KMS-11 (cell line): ENCODE results near the gene ACER2.

Experiments
- H2AFZ ChIP-seq: fragments of 200-600 bp; sonication (generic); 2 replicates; pipeline ENCODE4 v1.6.1; 2016; ENCODE audit warnings: antibody characterized with exemption, mixed run types, low read depth
- H3K27ac ChIP-seq: fragments of 200-600 bp; sonication (generic); 2 replicates; pipeline ENCODE4 v1.6.1; 2016; ENCODE audit warnings: mild to moderate bottlenecking, mixed run types
- H3K27me3 ChIP-seq: fragments of 200-600 bp; sonication (generic); 2 replicates; pipeline ENCODE4 v1.6.1; 2017; ENCODE audit warnings: mild to moderate bottlenecking, low read depth, mixed run types, moderate library complexity; ENCODE audit not compliant: insufficient read depth
- H3K36me3 ChIP-seq: fragments of 200-600 bp; sonication (generic); 2 replicates; pipeline ENCODE4 v1.6.1; 2017; ENCODE audit warnings: mild to moderate bottlenecking, mixed run types; ENCODE audit not compliant: insufficient read depth
- H3K4me1 ChIP-seq: fragments of 200-600 bp; sonication (generic); 2 replicates; pipeline ENCODE4 v1.6.1; 2016; ENCODE audit warnings: mild to moderate bottlenecking, low read depth, mixed run types; ENCODE audit not compliant: poor library complexity, severe bottlenecking
- H3K4me2 ChIP-seq: fragments of 200-600 bp; sonication (generic); 2 replicates; pipeline ENCODE4 v1.7.0; 2016; ENCODE audit warnings: mild to moderate bottlenecking, mixed run types
- H3K4me3 ChIP-seq: fragments of 200-600 bp; sonication (generic); IDR thresholded peaks from 2 replicates; pipeline ENCODE4 v1.6.1; 2017; ENCODE audit warnings: low read depth, low read length, mixed read lengths; ENCODE audit not compliant: insufficient read depth
- H3K79me2 ChIP-seq: fragments of 200-600 bp; sonication (generic); 2 replicates; pipeline ENCODE4 v1.6.1; 2016; ENCODE audit warnings: low read depth, mixed run types; ENCODE audit not compliant: insufficient read depth
- H3K9ac ChIP-seq: fragments of 200-600 bp; sonication (generic); 2 replicates; pipeline ENCODE4 v1.6.1; 2016; ENCODE audit warnings: mild to moderate bottlenecking, mixed run types
- H4K20me1 ChIP-seq: fragments of 200-600 bp; sonication (generic); 2 replicates; pipeline ENCODE4 v1.6.1; 2016; ENCODE audit warnings: mild to moderate bottlenecking, mixed run types; ENCODE audit not compliant: insufficient read depth
- TF ChIP-seq, protein P1 (sequence below): fragments of 200-600 bp; sonication (generic); conservative IDR thresholded peaks from 2 replicates; pipeline ENCODE4 v1.6.1; 2017; ENCODE audit warnings: low read depth, mild to moderate bottlenecking, antibody characterized with exemption, low read length, moderate library complexity, mixed read lengths

The ACER2 gene

DNA sequence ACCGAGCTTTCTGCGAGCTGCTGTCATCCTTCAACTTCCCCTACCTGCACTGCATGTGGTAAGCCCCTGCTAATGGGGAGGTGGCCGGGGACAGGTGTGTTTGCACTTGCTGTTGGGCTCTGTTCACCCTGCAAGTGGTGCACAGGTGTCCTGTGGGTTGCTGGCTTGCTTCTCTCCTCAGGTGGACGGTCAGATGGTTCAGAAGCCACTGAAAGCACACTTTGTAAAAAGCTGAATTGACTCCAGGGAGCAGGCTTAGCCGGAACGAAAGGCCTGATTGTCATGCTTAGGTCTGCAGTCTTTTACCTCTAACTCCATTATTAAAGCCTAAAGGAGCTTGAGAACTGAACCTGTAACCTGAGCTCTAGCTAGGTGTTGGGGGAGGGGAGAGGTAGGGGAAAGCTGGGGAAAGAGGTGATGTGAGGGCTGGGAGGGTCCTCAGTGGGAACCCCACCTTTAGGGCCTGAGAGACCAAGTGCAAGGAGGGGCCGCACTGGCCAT lies 37.6 kb downstream of the ACER2 start:
- Histone ChIP-seq H3K27ac (no peak overlapping the region), H3K27me3 (no peaks in the 10 kb centered on the region), H4K20me1 (no peaks in the 10 kb centered on the region), H3K4me3 (no peak overlapping the region), H3K79me2 (no peaks in the 10 kb centered on the region), H2AFZ (no peak overlapping the region), H3K4me2 (no peak overlapping the region), H3K36me3 (no peaks in the 10 kb centered on the region), H3K4me1 (peaks cover 13% of the 10 kb centered on the region), H3K9ac (no peak overlapping the region)
- TF ChIP-seq, protein P1, sequence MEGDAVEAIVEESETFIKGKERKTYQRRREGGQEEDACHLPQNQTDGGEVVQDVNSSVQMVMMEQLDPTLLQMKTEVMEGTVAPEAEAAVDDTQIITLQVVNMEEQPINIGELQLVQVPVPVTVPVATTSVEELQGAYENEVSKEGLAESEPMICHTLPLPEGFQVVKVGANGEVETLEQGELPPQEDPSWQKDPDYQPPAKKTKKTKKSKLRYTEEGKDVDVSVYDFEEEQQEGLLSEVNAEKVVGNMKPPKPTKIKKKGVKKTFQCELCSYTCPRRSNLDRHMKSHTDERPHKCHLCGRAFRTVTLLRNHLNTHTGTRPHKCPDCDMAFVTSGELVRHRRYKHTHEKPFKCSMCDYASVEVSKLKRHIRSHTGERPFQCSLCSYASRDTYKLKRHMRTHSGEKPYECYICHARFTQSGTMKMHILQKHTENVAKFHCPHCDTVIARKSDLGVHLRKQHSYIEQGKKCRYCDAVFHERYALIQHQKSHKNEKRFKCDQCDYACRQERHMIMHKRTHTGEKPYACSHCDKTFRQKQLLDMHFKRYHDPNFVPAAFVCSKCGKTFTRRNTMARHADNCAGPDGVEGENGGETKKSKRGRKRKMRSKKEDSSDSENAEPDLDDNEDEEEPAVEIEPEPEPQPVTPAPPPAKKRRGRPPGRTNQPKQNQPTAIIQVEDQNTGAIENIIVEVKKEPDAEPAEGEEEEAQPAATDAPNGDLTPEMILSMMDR = no peak

DNA sequence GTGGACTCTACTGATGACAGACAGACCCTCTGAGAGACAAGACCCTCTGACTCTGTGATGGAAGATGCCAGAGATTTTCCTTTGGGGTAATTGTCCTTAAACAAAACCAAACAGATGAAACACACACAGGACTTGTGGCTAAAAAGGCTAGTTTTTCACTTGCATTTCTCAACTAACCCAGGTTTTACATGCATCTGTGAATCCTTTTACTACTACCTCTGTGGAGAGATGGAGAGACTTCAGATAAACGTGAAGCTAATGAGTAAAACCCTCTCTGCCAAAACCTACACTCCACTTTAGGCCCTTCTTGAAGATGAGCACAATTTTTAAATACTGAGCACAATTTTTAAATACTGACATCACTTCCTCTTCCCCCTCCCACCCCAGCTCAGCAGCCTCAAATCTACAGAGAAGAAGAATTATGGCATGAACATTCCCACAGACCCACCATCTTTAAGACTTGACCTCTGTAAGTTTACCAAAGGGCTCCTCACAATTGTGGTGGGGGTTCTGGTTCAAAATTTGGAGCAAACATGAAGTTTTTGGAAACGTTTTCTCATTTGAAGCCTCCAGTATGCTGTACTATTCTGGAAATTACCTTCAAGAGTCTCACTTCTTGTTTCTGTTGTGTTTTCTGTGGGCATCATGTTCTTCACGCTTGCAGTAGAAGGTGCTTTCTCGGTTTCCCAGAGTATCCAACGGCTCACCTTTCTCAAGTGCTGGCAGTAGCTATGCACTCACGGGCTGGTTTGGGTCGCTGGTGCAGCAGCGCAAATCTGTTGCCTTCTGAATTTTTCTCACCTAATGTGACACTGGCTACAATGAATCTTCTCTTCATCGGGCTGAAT lies 42.7 kb downstream of the ACER2 start:
- H2AFZ ChIP-seq = no peak overlapping the region
- TF ChIP-seq, protein P1 = no peak
- no peaks in the 10 kb centered on the region for H3K79me2 ChIP-seq
- no peaks in the 10 kb centered on the region for H3K27me3 ChIP-seq
- H3K4me1 ChIP-seq = no peaks in the 10 kb centered on the region
- H4K20me1 ChIP-seq = no peaks in the 10 kb centered on the region
- no peak overlapping the region for H3K4me3 ChIP-seq
- no peak overlapping the region for H3K4me2 ChIP-seq
- H3K36me3 ChIP-seq = no peaks in the 10 kb centered on the region
- no peak overlapping the region for H3K9ac ChIP-seq
- no peak overlapping the region for H3K27ac ChIP-seq

DNA sequence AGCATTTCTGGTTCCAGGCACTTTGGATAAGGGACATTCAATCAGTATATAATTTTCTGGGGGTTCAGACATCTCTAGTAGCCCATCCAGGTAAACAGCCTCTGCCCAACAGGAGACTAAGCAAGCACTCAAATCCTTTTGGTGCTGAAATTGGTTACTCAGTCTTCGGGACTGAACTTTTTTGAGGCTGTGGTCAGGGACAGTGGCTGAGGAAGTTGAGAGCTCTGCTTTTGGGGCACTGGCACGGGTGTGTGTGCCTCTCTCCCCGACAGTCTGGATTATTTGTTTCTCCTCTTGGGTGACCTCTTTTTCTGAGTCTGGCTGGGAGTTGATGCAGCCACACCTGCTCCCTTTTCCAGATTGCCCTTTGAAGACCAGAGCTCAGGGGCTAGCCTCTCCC lies 47.6 kb downstream of the ACER2 start:
- TF ChIP-seq, protein P1 = no peak
- peak overlapping the region; percentile 61; the same call in 1 of the 2 replicates for H2AFZ ChIP-seq
- H3K36me3 ChIP-seq = no peaks in the 10 kb centered on the region
- no peak overlapping the region for H3K27ac ChIP-seq
- H3K9ac ChIP-seq = no peak overlapping the region
- H3K4me1 ChIP-seq = peaks cover 11% of the 10 kb centered on the region
- H3K4me3 ChIP-seq = no peak overlapping the region
- no peaks in the 10 kb centered on the region for H4K20me1 ChIP-seq
- no peak overlapping the region for H3K4me2 ChIP-seq
- H3K79me2 ChIP-seq = no peaks in the 10 kb centered on the region
- H3K27me3 ChIP-seq = no peaks in the 10 kb centered on the region

DNA sequence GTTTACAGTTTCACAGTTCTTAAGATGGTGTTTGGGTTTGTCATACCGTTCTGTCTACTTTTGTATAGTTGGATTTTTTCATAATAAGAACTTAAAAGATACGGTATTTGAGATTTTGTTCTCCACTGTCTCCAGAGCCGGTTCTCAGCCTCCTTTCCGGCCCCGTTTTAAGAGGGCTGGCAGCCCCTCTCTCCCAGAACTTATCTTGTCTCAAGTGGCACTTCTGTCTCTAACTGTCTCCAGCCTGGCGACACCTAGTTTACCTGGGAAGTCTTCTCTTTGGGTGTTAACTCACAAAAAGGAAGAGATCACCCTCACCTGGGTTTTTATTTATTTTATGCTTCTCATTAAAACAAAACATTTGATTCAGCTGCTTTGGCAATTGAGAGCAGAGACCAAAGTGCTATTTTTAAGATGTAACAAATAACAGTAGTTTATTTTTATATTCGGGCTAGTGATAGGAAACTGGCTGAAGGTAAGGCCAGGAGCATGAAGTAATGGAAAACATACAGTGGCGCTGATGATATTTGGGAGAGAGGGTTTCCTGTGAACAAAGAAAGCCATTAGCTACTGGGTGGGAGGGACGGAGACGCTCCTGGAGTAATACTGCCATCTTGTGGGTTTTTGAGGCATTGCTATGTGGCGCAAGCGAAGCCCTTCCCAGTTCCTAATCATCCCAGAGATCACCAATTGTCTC lies 48.3 kb downstream of the ACER2 start:
- Histone ChIP-seq H4K20me1 (no peaks in the 10 kb centered on the region), H3K27me3 (no peaks in the 10 kb centered on the region), H2AFZ (peak overlapping the region; percentile 61), H3K9ac (no peak overlapping the region), H3K79me2 (no peaks in the 10 kb centered on the region), H3K36me3 (no peaks in the 10 kb centered on the region), H3K4me2 (peak overlapping the region; percentile 30), H3K4me1 (peaks cover 11% of the 10 kb centered on the region), H3K4me3 (no peak overlapping the region), H3K27ac (no peak overlapping the region)
- TF ChIP-seq, protein P1 = peak; percentile 93
